Measurements from ENCODE around the gene IAH1. TPM values are rescaled to one million over a fixed set of nuclear protein-coding genes. Genes with fewer than 3 reads are reported as not detected.

The IAH1 gene, protein sequence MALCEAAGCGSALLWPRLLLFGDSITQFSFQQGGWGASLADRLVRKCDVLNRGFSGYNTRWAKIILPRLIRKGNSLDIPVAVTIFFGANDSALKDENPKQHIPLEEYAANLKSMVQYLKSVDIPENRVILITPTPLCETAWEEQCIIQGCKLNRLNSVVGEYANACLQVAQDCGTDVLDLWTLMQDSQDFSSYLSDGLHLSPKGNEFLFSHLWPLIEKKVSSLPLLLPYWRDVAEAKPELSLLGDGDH
- total RNA-seq, result 83.2 TPM
- long read RNA-seq, transcript IAH1-202 (5 exons, 2,137 nt), result minor isoform, 7 of 119 reads
- long read RNA-seq, transcript IAH1-215 (6 exons, 1,266 nt), result major isoform, 100 of 119 reads
- long read RNA-seq, partial matches to known transcripts, result 0 of 119 reads
- long read RNA-seq, other reads (novel, unspliced or antisense), result 10 of 119 reads

DNA sequence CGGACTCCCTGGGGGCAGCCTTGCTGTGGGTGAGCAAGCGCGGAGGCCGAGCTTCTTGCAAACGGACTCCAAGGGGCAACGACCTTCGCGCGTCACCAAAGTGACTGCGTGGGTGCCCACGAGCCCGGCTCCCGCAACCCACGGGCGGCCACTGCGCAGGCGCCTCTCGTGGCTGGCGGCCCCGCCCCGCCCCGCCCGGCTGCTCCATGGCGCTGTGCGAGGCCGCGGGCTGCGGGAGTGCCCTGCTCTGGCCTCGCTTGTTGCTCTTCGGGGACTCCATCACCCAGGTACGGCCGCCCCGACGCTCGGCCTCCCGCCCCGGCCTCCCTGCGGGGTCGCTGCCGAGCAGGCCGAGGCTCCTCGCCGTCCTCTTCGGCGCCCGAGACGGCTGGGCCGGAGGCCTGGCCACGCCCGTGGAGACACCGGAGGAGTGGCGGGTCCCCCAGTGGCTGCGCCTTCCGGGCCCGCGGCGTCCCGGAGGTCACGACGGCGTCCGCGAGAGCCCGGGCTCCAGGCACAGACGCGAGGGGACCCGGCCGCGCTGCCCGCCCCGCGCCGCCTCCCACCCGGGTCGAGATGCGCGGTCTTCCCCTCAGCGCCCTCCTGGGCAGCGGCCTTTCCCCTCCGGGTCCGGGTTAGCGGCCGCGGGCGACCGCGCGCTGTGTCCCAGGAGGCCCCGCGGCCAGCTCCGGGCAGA is at the start of gene IAH1:
TSS of gene IAH1 (plus strand) at position 191 of the 697 bp plus-strand sequence. CDS start at position 207, 16 bp downstream.
- peak; percentile 87 for DNase-seq
- intact Hi-C loops (cut with micrococcal nuclease), result no loop called here
- ATAC-seq, result peak; percentile 93

DNA sequence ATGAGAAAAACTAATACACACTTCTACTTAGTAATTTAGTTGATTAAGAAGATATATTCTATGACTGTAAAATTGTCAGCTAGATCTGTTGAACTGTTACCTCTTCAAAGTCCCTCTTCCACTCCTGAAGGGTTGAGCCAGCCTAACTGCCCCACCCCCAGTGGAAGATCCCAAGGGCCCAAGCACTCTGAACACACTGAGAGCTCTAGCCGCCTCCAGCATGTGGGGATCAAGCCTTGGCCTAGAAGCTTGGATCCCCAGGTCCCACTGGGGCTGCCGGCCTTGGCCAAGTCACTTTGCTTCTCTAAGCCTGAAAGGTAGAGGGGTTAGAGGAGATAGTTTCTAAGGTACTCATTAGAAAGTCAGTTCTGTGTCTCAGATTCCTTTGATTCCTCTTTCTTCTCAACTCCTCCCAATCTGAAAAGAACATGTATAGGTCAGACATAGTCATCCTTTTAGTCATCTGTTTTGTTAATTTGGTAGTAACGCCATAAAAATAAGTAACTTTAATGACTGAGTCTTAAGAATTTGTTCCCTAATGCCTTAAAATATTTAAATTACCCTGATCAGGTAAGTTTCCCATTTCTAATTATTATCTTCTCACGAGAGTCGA is 45.3 kb upstream of the IAH1 start:
- no peak for ATAC-seq
- intact Hi-C loops (cut with micrococcal nuclease), result no loop called here
- no peak for DNase-seq

DNA sequence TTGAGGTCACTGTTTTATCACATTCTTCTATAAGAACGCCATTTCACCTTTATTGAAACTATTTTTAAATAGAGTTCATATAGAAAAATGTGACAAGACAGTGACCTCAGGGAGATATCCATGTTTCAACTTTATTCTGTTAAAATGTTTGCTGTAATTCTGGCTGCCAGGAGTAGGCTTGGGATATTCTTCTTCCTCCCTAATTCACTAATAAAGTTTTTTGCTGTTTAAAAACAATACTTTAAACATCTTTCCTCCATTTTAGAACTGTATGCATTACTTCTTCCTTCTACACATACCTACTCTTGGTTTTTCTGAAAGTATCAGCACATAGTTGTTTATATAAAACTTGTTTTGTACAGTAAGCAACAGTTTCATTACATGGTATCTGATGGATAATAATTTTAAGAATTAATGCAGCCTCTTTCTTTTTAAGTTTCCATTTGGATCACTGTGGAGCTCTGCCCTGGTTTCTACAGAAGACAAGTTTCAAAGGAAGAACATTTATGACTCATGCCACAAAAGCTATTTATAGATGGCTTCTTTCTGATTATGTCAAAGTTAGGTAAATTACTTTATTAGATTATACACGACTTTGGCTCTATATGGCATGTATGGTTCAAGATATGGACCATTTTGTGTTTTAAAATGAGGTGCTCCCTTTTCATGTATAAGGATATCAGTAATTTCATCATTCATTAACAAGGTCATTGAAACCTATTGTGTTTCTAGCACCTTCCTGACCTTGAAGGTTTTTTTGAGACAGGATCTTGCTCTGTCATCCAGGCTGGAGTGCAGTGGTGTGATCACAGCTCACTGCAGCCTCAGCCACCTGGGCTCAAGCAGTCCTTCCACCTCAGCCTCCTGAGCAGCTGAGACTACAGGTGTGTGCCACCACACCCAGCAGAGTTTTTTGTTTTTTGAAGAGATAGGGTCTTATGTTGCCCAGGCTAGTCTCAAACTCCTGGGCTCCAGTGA is 43.7 kb upstream of the IAH1 start:
- intact Hi-C loops (cut with micrococcal nuclease), result no loop called here
- DNase-seq (no peak), ATAC-seq (no peak)

DNA sequence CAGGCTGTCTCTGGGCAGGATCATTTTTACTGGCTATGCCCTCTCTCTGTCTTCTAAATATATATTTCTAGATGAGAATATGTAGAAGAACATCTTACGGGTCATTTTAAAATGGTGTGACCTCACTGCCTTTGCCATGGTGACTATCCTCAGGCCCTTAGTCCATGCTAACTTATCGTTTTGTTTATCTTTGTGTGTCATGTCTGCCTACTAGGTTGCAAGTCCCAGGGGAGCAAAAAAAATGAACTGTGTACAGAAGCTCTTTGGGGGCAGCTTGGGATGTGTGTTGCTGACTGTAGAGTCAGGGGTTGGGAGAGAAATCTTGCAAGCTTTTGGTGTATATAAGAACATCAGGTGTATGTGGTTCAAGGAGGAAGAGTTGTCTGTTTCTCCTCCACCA is 39.9 kb upstream of the IAH1 start:
- intact Hi-C loops (cut with micrococcal nuclease), result no loop called here

DNA sequence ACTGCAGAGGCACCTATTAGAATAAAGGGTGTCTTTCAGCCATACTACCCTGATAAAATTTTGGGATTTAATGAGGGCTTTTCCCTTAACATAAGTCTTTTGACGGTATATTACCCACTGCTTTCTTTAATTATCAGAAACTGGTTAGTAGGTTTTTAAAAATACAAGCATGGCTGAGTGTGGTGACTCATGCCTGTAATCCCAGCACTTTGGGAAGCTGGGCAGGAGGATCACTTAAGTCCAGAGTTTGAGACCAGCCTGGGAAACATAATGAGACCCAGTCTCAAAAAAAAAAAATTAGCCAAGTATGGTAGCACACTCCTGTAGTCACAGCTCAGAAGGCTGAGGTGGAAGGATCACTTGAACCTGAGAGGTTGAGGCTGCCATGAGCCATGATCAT is 34.8 kb upstream of the IAH1 start:
- intact Hi-C loops (cut with micrococcal nuclease), result no loop called here
- DNase-seq (no peak), ATAC-seq (no peak)

More for the DNA sequence above, 39.9 kb upstream of the IAH1 start:
- ATAC-seq (no peak), DNase-seq (no peak)

DNA sequence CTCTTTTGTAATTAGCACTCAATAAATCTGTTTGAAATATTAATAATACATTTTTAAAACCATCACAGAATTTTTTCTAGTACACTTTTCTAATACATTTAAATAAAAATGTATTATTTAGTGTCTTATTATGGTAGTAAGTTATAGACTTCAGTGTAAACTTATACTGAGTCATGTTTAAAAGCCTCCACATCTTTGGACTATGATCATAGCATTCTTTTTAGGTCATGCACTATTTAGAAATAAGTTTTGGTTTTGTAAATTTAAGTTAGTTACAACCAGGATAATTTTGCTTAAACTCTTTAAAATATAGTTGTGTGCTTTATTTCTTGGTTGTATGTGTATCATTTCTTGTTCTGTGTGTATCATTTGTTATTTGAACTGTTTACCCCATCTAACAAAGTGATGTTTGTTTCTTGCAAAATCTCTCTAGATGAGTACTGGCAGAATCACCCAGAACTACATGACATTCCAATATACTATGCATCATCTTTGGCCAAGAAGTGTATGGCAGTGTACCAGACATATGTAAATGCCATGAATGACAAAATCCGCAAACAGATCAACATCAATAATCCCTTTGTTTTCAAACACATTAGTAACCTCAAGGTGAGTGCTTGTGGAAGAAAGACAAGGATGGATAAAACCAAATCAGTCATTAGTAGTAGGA is 34.2 kb upstream of the IAH1 start:
- DNase-seq (no peak), ATAC-seq (no peak)
- intact Hi-C loops (cut with micrococcal nuclease), result no loop called here

DNA sequence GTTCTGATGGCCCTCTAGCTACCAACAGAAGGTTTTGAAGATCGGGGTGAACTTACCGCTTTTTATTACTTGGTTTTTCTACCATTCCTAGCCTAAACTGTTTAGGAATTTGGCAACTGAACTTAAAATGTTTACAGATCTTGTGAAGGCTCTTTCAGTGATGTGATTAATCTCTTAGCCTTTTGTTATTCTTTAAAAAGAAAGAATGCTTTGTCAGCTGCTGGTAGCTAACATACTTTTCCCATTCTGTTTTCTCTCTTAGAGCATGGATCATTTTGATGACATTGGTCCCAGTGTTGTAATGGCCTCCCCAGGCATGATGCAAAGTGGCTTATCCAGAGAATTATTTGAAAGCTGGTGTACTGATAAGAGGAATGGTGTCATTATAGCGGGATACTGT is 32.8 kb upstream of the IAH1 start:
- intact Hi-C loops (cut with micrococcal nuclease), result no loop called here
- DNase-seq, result no peak
- no peak for ATAC-seq

DNA sequence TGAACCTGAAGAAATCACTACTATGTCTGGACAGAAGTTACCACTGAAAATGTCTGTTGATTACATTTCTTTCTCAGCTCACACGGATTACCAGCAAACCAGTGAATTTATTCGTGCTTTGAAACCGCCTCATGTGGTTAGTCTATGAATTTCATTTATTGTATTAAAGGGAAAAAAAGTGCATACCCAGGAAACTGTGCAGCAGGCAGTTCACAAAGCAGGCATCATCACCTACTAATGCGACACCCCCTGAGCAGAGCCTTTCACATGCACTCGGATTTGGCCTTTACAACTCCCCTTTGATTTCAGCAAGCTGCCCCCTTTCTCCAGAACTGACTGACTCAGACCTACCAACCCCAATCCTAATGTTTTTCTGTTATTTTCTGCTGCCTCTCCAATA is 30.8 kb upstream of the IAH1 start:
- no peak for ATAC-seq
- intact Hi-C loops (cut with micrococcal nuclease), result no loop called here
- no peak for DNase-seq

DNA sequence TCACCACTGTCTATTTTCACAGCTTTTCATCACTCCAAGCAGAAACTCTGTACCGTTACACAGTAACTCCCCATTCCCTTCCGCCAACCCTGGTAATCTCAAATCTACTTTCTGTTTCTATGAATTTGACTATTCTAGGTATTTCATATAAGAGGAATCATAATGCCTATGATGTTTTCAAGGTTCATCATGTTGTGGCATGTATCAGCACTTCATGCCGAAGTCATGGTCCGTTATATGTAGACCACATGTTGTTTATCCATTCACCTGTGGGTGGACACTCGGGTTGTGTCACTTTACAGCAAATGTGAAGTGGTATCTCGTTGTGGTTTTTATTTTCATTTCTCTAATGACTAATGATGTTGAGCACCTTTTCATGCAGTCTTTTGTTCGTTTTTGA is 29.3 kb upstream of the IAH1 start:
- DNase-seq (no peak), ATAC-seq (no peak)
- intact Hi-C loops (cut with micrococcal nuclease), result no loop called here

DNA sequence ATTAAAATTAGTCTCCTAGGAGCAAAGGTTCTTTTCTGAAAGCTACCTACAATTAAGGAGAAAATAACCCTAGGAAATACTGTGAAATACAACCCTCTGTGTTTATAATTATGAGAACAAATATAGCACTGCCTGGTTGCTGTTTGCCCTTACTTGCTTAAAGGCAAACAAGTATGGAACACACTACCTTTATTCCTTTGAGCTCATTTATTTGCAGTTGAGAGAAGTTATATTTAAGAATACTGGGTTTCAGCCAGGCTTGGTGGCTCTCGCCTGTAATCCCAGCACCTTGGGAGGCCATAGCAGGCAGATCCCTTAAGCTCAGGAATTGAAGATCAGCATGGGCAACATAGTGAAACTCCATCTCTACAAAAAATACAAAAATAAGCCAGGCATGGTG is 23.1 kb upstream of the IAH1 start:
- DNase-seq, result no peak
- intact Hi-C loops (cut with micrococcal nuclease), result no loop called here
- ATAC-seq, result no peak

DNA sequence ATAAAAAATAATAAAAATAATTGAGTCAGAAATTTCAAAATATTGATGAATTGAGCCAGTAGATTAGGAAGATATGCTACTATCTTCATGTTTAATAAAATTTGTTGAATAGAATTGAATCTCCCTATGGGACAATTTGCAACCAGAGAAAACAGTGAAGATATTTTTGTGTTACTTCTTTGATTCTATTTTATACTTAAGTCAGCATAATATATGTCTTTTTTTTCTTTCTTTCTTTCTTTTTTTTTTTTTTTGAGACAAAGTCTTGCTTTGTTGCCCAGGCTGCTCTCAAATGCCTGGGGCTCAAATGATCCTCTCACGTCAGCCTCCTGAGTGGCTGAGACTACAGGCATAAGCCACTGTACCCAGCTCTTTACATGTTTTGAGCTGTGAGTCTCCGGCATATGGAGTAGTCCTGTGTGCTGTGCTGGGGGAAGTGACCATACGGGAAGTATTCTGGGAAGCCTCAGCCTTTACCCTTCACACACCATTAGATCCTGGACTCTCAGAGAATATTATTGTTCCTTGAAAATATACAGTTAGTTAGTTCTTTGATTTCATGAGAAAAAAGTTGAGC is 13.8 kb upstream of the IAH1 start:
- DNase-seq, result no peak
- ATAC-seq, result no peak
- intact Hi-C loops (cut with micrococcal nuclease), result no loop called here

DNA sequence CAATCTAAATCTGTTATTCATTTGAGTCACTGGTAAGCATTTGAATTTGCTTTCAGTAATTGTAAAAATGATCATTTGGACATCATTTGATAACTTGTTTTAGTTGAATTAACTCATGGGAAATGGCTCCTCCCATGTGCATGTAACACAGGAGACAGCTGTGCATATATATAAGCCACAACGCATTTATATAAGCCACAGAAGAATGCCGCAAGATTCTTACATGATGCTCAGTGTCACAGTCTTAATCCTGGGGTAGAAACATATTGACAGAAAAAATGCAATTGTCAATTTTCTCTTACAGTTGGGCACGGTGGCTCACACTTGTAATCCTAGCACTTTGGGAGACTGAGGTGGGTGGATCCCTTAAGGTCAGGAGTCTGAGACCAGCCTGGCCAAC is 13.3 kb upstream of the IAH1 start:
- DNase-seq (no peak), ATAC-seq (no peak)
- intact Hi-C loops (cut with micrococcal nuclease), result no loop called here

DNA sequence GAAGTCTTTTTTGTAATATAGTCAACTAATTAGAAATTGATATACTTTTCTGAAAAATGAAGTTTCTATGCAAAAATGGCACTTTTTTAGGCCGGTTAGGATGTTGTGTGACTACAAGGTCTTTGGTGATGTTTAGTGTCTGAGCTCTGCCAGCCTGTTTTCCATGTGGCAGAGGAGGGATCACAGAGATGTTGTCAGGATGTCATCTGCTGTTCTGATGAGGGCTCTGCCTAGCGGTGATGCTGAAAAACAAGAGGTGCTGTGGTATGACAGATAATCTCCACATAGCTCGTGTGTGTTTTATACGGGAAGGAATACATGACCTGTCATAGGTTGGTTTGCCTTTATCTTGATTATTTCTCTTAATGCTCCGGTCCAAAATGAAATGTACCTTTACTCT is 12.0 kb upstream of the IAH1 start:
- no peak for DNase-seq
- ATAC-seq, result no peak
- intact Hi-C loops (cut with micrococcal nuclease), result no loop called here

DNA sequence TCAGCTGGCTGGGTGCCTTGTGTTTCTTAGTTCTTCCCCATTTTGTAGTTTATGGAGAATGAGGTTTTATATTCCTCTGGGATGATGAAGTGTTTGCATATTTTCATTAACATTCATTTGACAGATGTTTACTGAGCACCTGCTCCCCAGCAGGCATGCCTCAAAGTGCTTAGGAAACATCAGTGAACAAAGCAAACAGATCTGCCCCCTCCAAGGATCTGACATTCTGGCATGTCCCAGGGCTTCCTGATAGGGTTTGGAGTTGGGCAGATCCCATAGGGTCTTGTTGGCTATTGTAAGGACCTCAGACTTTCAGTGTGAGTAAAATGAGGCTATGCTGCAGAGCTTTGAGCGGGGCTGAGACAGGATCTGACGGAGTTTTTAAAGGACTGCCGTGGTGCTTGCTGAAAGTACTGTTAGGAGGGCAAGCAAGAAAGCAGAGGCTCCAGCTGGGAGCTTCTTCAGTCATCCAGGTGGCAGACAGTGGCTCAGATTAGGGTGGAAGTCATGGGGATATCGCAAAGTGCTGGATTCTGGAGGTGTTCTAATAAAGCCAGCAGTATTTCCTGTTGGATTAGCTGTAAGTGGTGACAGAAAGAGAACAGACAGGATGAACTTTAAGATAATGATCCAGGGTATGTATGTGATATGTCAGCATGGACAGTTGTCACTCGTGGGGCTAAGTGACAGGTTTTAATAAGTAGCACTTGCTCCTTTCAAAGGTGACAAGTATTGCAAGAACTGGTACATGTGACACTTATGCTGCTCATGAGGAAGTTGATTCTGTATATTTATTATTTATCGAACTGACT is 11.3 kb upstream of the IAH1 start:
- intact Hi-C loops (cut with micrococcal nuclease), result no loop called here
- ATAC-seq, result no peak
- no peak for DNase-seq

DNA sequence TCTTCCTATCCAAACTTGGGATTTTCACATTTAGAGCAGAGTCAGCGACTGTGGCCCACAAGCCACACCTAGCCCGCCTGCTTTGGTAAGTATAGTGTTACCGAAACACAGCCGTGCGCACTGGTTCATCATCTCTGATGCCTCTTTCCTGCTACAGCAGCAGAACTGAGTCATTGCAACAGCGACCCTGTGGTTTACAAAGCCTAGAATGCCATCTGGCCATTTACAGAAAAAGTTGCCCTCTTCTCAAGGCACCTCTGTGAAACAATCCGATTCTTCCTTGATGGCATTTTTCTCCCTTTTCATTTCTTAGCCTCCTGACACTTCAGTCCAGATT is 10.7 kb upstream of the IAH1 start:
- no peak for ATAC-seq
- intact Hi-C loops (cut with micrococcal nuclease), result no loop called here
- no peak for DNase-seq

DNA sequence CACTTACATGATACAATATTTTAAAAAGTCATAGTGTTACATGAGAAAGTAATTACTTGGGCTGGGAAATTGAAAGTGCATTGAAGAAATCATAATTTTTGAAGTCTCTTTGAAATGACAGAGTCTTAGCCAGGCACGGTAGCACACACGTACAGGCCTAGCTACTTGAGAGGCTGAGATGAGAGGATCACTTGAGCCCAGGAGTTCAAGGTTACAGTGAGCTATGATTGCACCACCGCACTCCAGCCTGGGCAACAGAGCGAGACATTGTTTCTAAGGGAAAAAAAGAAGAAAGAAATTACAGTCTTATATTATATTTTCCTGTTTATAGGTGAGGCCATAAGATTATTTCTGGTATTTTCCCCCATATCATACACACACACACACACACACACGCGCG is 9.2 kb upstream of the IAH1 start:
- DNase-seq (no peak), ATAC-seq (no peak)
- intact Hi-C loops (cut with micrococcal nuclease), result no loop called here

DNA sequence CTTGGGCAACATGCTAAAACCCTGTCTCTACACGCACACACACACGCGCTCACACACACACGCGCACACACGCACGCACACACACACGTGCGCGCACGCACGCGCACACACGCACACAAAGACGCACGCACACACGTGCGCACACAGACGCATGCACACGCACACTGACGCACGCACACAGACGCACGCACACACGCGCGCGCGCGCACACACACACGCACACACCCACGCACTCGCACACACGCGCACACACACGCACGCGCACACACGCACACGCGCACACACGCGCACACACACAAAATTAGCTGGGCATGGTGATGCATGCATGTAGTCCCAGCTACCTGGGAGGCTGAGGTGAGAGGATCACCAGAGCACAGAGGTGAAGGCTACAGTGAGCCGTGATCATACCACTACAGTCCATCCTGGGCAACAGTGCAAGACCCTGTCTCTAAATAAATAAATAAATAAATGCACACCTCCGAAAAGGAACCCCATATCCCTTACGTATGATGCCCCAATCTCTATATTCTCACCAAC is 8.1 kb upstream of the IAH1 start:
- intact Hi-C loops (cut with micrococcal nuclease), result no loop called here
- ATAC-seq, result no peak
- no peak for DNase-seq

DNA sequence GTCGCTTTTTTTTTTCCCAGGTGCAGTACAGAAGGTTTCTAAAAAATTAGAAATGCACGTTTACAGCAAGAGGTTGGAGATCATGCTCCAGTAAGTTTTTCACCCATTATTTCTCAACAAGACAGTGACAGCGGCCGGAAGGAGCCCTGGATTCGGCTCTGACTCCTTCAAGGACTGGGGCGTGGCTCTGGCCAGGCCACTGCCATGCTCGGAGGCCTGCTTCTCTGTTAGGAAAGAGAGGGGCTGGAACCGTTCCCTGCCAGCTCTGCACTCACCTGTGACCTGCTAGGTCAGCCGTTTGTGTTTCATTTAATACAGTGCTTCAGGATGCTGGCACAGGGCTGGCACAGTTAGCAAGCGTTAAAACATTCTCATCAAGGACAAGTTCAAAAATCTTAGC is 6.7 kb upstream of the IAH1 start:
- DNase-seq, result no peak
- intact Hi-C loops (cut with micrococcal nuclease), result no loop called here
- no peak for ATAC-seq

Data from left ventricle myocardium superior (tissue), 1 donor.